ENCODE results near the gene DNMT3A.

DNA sequence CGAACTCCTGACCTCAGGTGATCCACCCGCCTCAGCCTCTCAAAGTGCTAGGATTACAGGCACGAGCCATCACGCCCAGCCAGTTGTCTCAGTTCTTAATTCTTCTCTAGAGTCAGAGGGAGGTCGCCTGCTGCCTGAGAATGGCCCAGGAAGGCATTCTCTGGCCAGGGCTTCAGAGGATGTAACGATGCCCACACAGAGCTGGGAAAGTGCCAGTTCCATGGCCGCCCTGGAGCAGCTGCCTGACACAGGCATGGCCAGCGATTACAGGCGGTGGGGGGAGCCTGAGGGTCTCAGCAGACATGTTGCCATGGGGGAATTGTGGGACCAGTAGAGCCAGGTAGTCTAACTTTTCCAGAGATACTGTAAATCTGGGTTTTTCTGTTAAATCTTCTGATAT, 25.6 kb upstream of the DNMT3A start:
- TF ChIP-seq POLR2AphosphoS5 (IDR thresholded peaks at IDR 0.05; ENCODE audit: borderline replicate concordance, low read depth, low read length) (no peak), EZH2 (IDR thresholded peaks at IDR 0.05) (no peak), FOXP2 (optimal IDR thresholded peaks at IDR 0.05; ENCODE audit: control extremely low read depth, extremely low read length, insufficient read depth) (no peak)
